Transverse colon (tissue), 3 donors: ENCODE measurements around the gene SELPLG.

ENCODE experiments used
- POLR2A ChIP-seq: fragments of 450-650 bp; IDR thresholded peaks from one replicate; pipeline ENCODE4 v1.6.1; 2016; ENCODE audit warnings: antibody characterized with exemption, mild to moderate bottlenecking, moderate library complexity
- TF ChIP-seq, protein P1 (sequence below), 5 experiments: fragments of 200-600 bp in 3 of 5; fragments of 450-650 bp in 2 of 5; sonication (generic) in 3 of 5; IDR thresholded peaks; 1 replicate in 2 of 5; 2 replicates in 3 of 5; pipeline ENCODE4 v1.5.1; 2016 to 2017; ENCODE audit warnings: antibody characterized with exemption in 5 of 5, inconsistent platforms in 3 of 5, mild to moderate bottlenecking in 2 of 5, moderate library complexity in 1 of 5

DNA sequence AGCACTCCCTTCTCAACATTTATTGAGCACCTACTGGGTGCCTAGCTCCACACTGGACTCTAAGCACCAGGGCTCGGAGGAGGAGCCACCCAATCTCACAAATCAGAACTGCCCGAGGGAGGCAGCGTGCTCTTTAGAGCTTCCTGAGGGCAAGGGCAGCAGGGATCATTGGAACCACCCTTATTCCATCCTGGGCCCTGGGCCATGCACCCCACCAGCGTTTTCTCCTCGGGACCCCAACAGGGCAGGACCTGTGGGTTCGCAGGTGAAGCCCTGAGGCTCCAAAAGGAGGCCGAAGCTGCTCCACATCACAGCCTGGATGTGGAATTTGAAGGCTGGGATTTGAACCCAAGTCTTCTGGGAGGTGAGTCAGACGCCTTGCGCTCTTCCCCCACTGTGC, 51.2 kb downstream of the SELPLG start:
- TF ChIP-seq POLR2A, result no peak
- TF ChIP-seq, protein P1, sequence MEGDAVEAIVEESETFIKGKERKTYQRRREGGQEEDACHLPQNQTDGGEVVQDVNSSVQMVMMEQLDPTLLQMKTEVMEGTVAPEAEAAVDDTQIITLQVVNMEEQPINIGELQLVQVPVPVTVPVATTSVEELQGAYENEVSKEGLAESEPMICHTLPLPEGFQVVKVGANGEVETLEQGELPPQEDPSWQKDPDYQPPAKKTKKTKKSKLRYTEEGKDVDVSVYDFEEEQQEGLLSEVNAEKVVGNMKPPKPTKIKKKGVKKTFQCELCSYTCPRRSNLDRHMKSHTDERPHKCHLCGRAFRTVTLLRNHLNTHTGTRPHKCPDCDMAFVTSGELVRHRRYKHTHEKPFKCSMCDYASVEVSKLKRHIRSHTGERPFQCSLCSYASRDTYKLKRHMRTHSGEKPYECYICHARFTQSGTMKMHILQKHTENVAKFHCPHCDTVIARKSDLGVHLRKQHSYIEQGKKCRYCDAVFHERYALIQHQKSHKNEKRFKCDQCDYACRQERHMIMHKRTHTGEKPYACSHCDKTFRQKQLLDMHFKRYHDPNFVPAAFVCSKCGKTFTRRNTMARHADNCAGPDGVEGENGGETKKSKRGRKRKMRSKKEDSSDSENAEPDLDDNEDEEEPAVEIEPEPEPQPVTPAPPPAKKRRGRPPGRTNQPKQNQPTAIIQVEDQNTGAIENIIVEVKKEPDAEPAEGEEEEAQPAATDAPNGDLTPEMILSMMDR (IDR thresholded peaks at IDR 0.05), result no peak
